ENCODE data around the gene NFIA.

Gene NFIA

GRCh38 chr1:61297887-61298286, 215.5 kb downstream of the NFIA start:
- Mint-ChIP-seq H3K27ac (no peak overlapping the region), H3K27me3 (no peaks in the 10 kb centered on the region), H3K4me1 (no peaks in the 10 kb centered on the region), H3K4me3 (no peak overlapping the region), H3K36me3 (no peaks in the 10 kb centered on the region), H3K9me3 (no peaks in the 10 kb centered on the region)
- no peak for ATAC-seq

DNA sequence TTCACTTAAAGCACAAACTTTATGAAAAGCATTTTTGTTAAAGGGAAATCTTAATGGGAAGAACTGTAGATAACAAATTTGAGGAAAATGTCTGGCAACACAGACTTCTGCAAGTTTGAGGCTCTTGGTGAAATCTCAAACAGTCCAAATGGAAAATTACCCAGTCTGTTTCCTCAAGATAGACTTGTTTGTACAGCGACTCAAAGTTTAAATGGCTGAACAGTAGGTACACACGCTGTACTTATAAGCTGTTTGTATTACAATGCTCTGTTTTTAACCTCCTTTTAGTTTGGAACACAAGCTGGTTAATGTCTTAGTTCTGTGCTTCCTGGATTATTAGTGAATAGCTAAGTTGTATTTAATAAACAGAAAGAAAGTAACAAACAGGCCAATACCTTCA, 217.1 kb downstream of the NFIA start:
- no peaks in the 10 kb centered on the region for H3K4me1 Mint-ChIP-seq
- peaks cover 12% of the 10 kb centered on the region for H3K27me3 Mint-ChIP-seq
- no peak overlapping the region for H3K4me3 Mint-ChIP-seq
- ATAC-seq = no peak
- H3K27ac Mint-ChIP-seq = no peak overlapping the region
- no peaks in the 10 kb centered on the region for H3K9me3 Mint-ChIP-seq
- H3K36me3 Mint-ChIP-seq = no peaks in the 10 kb centered on the region

DNA sequence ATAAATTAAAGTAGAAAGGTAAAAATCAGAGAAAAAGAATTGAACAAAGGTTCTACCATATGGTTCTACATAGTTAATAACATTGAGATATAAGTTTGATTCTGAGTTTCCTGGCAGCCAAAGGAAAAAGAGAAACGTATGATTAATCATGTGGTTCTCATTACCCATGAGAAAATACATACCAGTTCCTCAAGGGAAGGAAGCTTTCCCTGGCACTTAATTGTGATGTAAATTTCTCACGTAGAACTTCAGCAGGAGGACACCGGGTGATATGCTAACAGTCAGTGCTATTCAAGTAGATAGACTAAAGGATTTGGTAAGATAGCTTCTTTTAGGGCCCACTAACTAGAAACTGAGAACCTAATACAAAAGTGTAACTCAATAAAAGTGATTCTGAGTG, 218.5 kb downstream of the NFIA start:
- peaks cover 3% of the 10 kb centered on the region for H3K9me3 Mint-ChIP-seq
- no peaks in the 10 kb centered on the region for H3K4me1 Mint-ChIP-seq
- no peak for ATAC-seq
- no peak overlapping the region for H3K4me3 Mint-ChIP-seq
- peaks cover 21% of the 10 kb centered on the region for H3K27me3 Mint-ChIP-seq
- H3K36me3 Mint-ChIP-seq = no peaks in the 10 kb centered on the region
- H3K27ac Mint-ChIP-seq = no peak overlapping the region

GRCh38 chr1:61301824-61302657, 219.7 kb downstream of the NFIA start:
- no peaks in the 10 kb centered on the region for H3K4me1 Mint-ChIP-seq
- no peak overlapping the region for H3K27ac Mint-ChIP-seq
- no peak for ATAC-seq
- no peak overlapping the region for H3K4me3 Mint-ChIP-seq
- peaks cover 21% of the 10 kb centered on the region for H3K27me3 Mint-ChIP-seq
- peaks cover 3% of the 10 kb centered on the region for H3K9me3 Mint-ChIP-seq
- H3K36me3 Mint-ChIP-seq = no peaks in the 10 kb centered on the region

- Mint-ChIP-seq H3K4me3 (no peak overlapping the region), H3K36me3 (no peaks in the 10 kb centered on the region), H3K9me3 (peaks cover 3% of the 10 kb centered on the region), H3K27ac (no peak overlapping the region), H3K4me1 (no peaks in the 10 kb centered on the region), H3K27me3 (peaks cover 30% of the 10 kb centered on the region)
- no peak for ATAC-seq
Measured at GRCh38 chr1:61307422-61308142, 225.2 kb downstream of the NFIA start.

GRCh38 chr1:61310057-61310456, 227.7 kb downstream of the NFIA start:
- ATAC-seq = no peak
- Mint-ChIP-seq H3K27me3 (peaks cover 12% of the 10 kb centered on the region), H3K36me3 (no peaks in the 10 kb centered on the region), H3K4me3 (no peak overlapping the region), H3K27ac (no peak overlapping the region), H3K4me1 (no peaks in the 10 kb centered on the region), H3K9me3 (peaks cover under 1% of the 10 kb centered on the region)

- Mint-ChIP-seq H3K27ac (no peak overlapping the region), H3K4me1 (no peaks in the 10 kb centered on the region), H3K4me3 (no peak overlapping the region), H3K36me3 (no peaks in the 10 kb centered on the region), H3K27me3 (peaks cover 9% of the 10 kb centered on the region), H3K9me3 (no peaks in the 10 kb centered on the region)
- no peak for ATAC-seq
Measured at GRCh38 chr1:61310538-61310937, 228.2 kb downstream of the NFIA start.

- Mint-ChIP-seq H3K9me3 (no peaks in the 10 kb centered on the region), H3K4me1 (peaks cover 6% of the 10 kb centered on the region), H3K4me3 (no peak overlapping the region), H3K27ac (no peak overlapping the region), H3K36me3 (no peaks in the 10 kb centered on the region), H3K27me3 (peaks cover 9% of the 10 kb centered on the region)
- ATAC-seq = no peak
Measured at GRCh38 chr1:61313906-61314422, 231.6 kb downstream of the NFIA start.

- Mint-ChIP-seq H3K4me3 (no peak overlapping the region), H3K4me1 (peaks cover 6% of the 10 kb centered on the region), H3K27ac (no peak overlapping the region), H3K27me3 (peaks cover 9% of the 10 kb centered on the region), H3K36me3 (no peaks in the 10 kb centered on the region), H3K9me3 (no peaks in the 10 kb centered on the region)
- ATAC-seq = no peak
Measured at GRCh38 chr1:61315011-61315410, 232.7 kb downstream of the NFIA start.

DNA sequence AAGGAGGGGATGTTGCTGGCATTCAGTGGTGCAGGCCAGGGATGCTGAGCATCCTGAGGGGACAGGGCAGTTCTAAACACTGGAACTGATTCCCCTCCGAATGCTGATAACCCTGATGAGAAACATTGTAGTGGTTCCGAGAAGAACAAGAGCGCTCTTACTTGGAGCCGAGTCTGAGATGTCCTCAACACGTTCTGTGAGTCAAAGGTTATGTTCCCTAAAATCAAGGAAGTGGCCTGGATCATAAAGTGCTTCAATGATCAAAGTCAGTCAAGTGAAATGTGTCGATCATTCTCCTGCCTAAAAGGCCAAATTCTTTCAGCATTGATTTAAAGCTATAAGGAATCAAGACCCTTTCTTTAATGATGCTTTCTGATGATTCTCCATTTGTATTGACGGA, 234.1 kb downstream of the NFIA start:
- no peak overlapping the region for H3K27ac Mint-ChIP-seq
- peaks cover 8% of the 10 kb centered on the region for H3K27me3 Mint-ChIP-seq
- H3K4me1 Mint-ChIP-seq = peaks cover 6% of the 10 kb centered on the region
- H3K9me3 Mint-ChIP-seq = no peaks in the 10 kb centered on the region
- H3K36me3 Mint-ChIP-seq = no peaks in the 10 kb centered on the region
- ATAC-seq = no peak
- H3K4me3 Mint-ChIP-seq = no peak overlapping the region

DNA sequence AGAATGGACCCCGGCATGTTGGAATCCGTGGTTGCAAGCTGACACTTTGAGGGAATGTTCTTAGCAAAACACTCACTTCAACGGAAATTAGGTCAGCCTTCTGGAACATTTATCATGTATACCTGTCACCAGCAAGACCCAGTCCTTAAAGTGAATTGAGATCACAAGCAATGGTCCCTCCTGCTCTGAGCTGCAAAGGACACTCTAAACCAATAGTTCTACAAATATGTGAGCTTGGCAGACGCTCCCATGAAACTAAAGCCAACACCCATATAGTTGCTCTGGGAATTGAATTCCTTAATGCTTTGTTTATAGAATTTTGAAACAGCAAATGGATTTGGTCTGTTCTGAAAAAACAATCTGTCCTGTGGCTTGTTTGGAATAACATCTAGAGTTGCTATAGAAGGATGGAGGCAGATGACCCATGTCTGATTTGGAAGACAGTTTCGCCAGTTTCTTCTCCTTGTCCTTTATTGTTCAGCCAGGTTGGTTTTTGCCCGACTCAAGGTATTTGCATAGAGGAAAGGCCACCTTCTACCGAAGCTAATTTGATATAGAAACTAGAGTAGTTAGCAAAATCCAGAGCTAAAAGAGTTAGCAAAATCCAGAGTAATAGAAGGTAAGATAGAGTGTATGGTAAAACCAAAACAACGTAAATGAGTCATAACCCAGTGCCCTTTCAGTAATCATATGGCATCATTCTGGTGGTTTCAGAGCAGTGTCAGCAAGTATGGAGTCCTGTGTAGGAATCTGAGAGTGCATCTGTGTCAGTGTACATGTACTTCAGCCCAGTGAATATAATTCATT, 236.2 kb downstream of the NFIA start:
- peak; percentile 92 for ATAC-seq
- Mint-ChIP-seq H3K9me3 (no peaks in the 10 kb centered on the region), H3K27ac (no peak overlapping the region), H3K4me3 (peak overlapping the region; percentile 37), H3K4me1 (peaks cover 6% of the 10 kb centered on the region), H3K27me3 (peaks cover 9% of the 10 kb centered on the region), H3K36me3 (no peaks in the 10 kb centered on the region)

- peaks cover 6% of the 10 kb centered on the region for H3K4me1 Mint-ChIP-seq
- no peak overlapping the region for H3K27ac Mint-ChIP-seq
- H3K4me3 Mint-ChIP-seq = no peak overlapping the region
- no peaks in the 10 kb centered on the region for H3K36me3 Mint-ChIP-seq
- no peaks in the 10 kb centered on the region for H3K9me3 Mint-ChIP-seq
- no peak for ATAC-seq
- H3K27me3 Mint-ChIP-seq = peaks cover 9% of the 10 kb centered on the region
Measured at GRCh38 chr1:61320575-61320974, 238.2 kb downstream of the NFIA start.

- Mint-ChIP-seq H3K27me3 (peaks cover 9% of the 10 kb centered on the region), H3K4me3 (no peak overlapping the region), H3K4me1 (peaks cover 6% of the 10 kb centered on the region), H3K27ac (no peak overlapping the region), H3K36me3 (no peaks in the 10 kb centered on the region), H3K9me3 (no peaks in the 10 kb centered on the region)
- no peak for ATAC-seq
Measured at GRCh38 chr1:61322008-61322744, 239.8 kb downstream of the NFIA start.

- peaks cover 6% of the 10 kb centered on the region for H3K4me1 Mint-ChIP-seq
- H3K27me3 Mint-ChIP-seq = peaks cover 9% of the 10 kb centered on the region
- H3K27ac Mint-ChIP-seq = no peak overlapping the region
- ATAC-seq = no peak
- H3K4me3 Mint-ChIP-seq = no peak overlapping the region
- H3K9me3 Mint-ChIP-seq = no peaks in the 10 kb centered on the region
- no peaks in the 10 kb centered on the region for H3K36me3 Mint-ChIP-seq
Measured at GRCh38 chr1:61322769-61323168, 240.4 kb downstream of the NFIA start.
